H1 (cell line): Measurements from ENCODE around the gene FOXL1. TPM values are rescaled to one million over a fixed set of nuclear protein-coding genes. Genes with fewer than 3 reads are reported as not detected.

Experiments used
- CTCF ChIA-PET: fragments of 300-600 bp; sonication (Branson Sonifier 250); formaldehyde crosslinking; loops from one replicate; lab custom pipeline; 2021; ENCODE audit not compliant: partially characterized antibody; lab: Charles Lee
- POLR2A ChIA-PET: fragments of 300-600 bp; sonication (Branson Sonifier 250); formaldehyde crosslinking; loops from one replicate; lab custom pipeline; 2021; ENCODE audit warnings: inconsistent platforms; ENCODE audit not compliant: partially characterized antibody; lab: Charles Lee
- DNase-seq, 2 experiments: peaks; one replicate each; pipeline versions ENCODE4 v3.0.0 to v3.0.0-alpha.2; 2010 to 2022; ENCODE audit warnings: low spot score in 2 of 2, low read depth in 1 of 2, mixed read lengths in 1 of 2
- FAIRE-seq: peaks from 2 replicates; lab custom pipeline; 2011; peaks lifted over from hg19 to GRCh38; lab: Jason Lieb, UNC
- H2AFZ ChIP-seq: 2 replicates; pipeline ENCODE4 v1.8.1; 2012; ENCODE audit warnings: low read length, inconsistent platforms
- H2AK5ac ChIP-seq: 2 replicates; pipeline ENCODE4 v1.6.1; 2013; ENCODE audit warnings: low read depth, low read length
- H2BK120ac ChIP-seq: replicated peaks from 2 replicates; pipeline ENCODE3; 2013; ENCODE audit warnings: low read depth, low read length, inconsistent platforms
- H2BK12ac ChIP-seq: 2 replicates; pipeline ENCODE4 v1.6.1; 2013; ENCODE audit warnings: low read depth, low read length
- H2BK15ac ChIP-seq: 2 replicates; pipeline ENCODE4 v1.6.1; 2013; ENCODE audit warnings: low read length
- H2BK20ac ChIP-seq: 2 replicates; pipeline ENCODE4 v1.6.1; 2013; ENCODE audit warnings: low read length
- H2BK5ac ChIP-seq: 2 replicates; pipeline ENCODE4 v1.6.1; 2013; ENCODE audit warnings: low read depth, low read length
- H3K14ac ChIP-seq: 2 replicates; pipeline ENCODE4 v1.6.1; 2013; ENCODE audit warnings: inconsistent platforms; ENCODE audit not compliant: insufficient read length
- H3K18ac ChIP-seq: 2 replicates; pipeline ENCODE4 v1.6.1; 2013; ENCODE audit warnings: low read length; ENCODE audit errors: extremely low read depth
- H3K23ac ChIP-seq: 2 replicates; pipeline ENCODE4 v1.6.1; 2013; ENCODE audit warnings: inconsistent platforms; ENCODE audit not compliant: insufficient read length
- H3K23me2 ChIP-seq: 2 replicates; pipeline ENCODE4 v1.6.1; 2013; ENCODE audit warnings: low read depth, low read length
- H3K27ac ChIP-seq: 2 replicates; pipeline ENCODE4 v1.6.1; 2011; ENCODE audit warnings: low read depth, low read length, inconsistent platforms
- H3K27me3 ChIP-seq, 4 experiments: replicated peaks in 1 of 4; 1 replicate in 1 of 4; 2 replicates in 3 of 4; pipeline versions ENCODE4 v1.6.1 to v1.8.1; 2011 to 2013; ENCODE audit warnings: low read length in 3 of 4, mild to moderate bottlenecking in 3 of 4, inconsistent platforms in 2 of 4, mixed read lengths in 2 of 4, moderate library complexity in 1 of 4; ENCODE audit not compliant: control insufficient read depth in 3 of 4, insufficient read depth in 3 of 4; ENCODE audit errors: extremely low read depth in 1 of 4
- H3K36me3 ChIP-seq, 4 experiments: 2 replicates each; pipeline versions ENCODE4 v1.6.1 to v1.8.1; 2011 to 2013; ENCODE audit warnings: mild to moderate bottlenecking in 4 of 4, low read length in 3 of 4, moderate library complexity in 2 of 4, control low read depth in 1 of 4, inconsistent platforms in 1 of 4; ENCODE audit not compliant: insufficient read depth in 4 of 4, control insufficient read depth in 2 of 4
- H3K4ac ChIP-seq: replicated peaks from 2 replicates; pipeline ENCODE3; 2013; ENCODE audit warnings: low read length, low read depth, mixed read lengths, inconsistent platforms; ENCODE audit not compliant: insufficient read length
- H3K4me1 ChIP-seq, 4 experiments: replicated peaks in 1 of 4; 1 replicate in 1 of 4; 2 replicates in 3 of 4; pipeline versions ENCODE4 v1.6.1 to v1.8.1; 2011 to 2013; ENCODE audit warnings: low read length in 3 of 4, inconsistent platforms in 2 of 4, mixed read lengths in 1 of 4; ENCODE audit not compliant: insufficient read depth in 4 of 4, control insufficient read depth in 3 of 4
- H3K4me2 ChIP-seq, 2 experiments: 2 replicates each; pipeline versions ENCODE4 v1.6.1 to v1.8.1; 2011 to 2013; ENCODE audit warnings: low read depth in 2 of 2, low read length in 2 of 2, control low read depth in 1 of 2, inconsistent platforms in 1 of 2, mild to moderate bottlenecking in 1 of 2; ENCODE audit not compliant: insufficient read depth in 1 of 2
- H3K4me3 ChIP-seq, 4 experiments: fragments of 200-600, 300-600 bp in 1 of 4; sonication (generic), shearing (Covaris generic), sonication (Bioruptor Twin) in 1 of 4; 2 replicates each; pipeline versions ENCODE4 v1.5.1 to v1.8.1; 2011 to 2016; ENCODE audit warnings: low read length in 4 of 4, low read depth in 3 of 4, control low read depth in 2 of 4, inconsistent platforms in 2 of 4, mild to moderate bottlenecking in 2 of 4, mixed read lengths in 1 of 4, moderate library complexity in 1 of 4; ENCODE audit not compliant: insufficient read depth in 2 of 4; ENCODE audit errors: extremely low read depth in 1 of 4
- H3K56ac ChIP-seq: replicated peaks from 2 replicates; pipeline ENCODE3; 2013; ENCODE audit warnings: low read depth, mild to moderate bottlenecking, mixed read lengths, low read length, inconsistent platforms; ENCODE audit not compliant: insufficient read length
- H3K79me1 ChIP-seq: 2 replicates; pipeline ENCODE4 v1.6.1; 2013; ENCODE audit warnings: low read depth, low read length, control low read depth
- H3K79me2 ChIP-seq, 2 experiments: 2 replicates each; pipeline versions ENCODE4 v1.6.1 to v1.8.1; 2012 to 2013; ENCODE audit warnings: low read length in 2 of 2, mild to moderate bottlenecking in 2 of 2, inconsistent platforms in 1 of 2; ENCODE audit not compliant: insufficient read depth in 2 of 2, control insufficient read depth in 1 of 2
- H3K9ac ChIP-seq, 4 experiments: replicated peaks in 1 of 4; 1 replicate in 1 of 4; 2 replicates in 3 of 4; pipeline versions ENCODE4 v1.6.1 to v1.8.1; 2011 to 2013; ENCODE audit warnings: low read depth in 3 of 4, low read length in 3 of 4, control low read depth in 2 of 4, mild to moderate bottlenecking in 2 of 4, moderate library complexity in 2 of 4, inconsistent platforms in 1 of 4; ENCODE audit errors: extremely low read depth in 1 of 4
- H3K9me3 ChIP-seq, 2 experiments: 2 replicates each; pipeline versions ENCODE4 v1.6.1 to v1.8.1; 2012 to 2013; ENCODE audit warnings: mild to moderate bottlenecking in 2 of 2, moderate library complexity in 2 of 2, control low read depth in 1 of 2, inconsistent platforms in 1 of 2, low read depth in 1 of 2, low read length in 1 of 2, mixed read lengths in 1 of 2; ENCODE audit not compliant: insufficient read depth in 2 of 2
- H4K20me1 ChIP-seq, 2 experiments: replicated peaks in 1 of 2; 2 replicates each; pipeline versions ENCODE3 to v1.8.1; 2011 to 2013; ENCODE audit warnings: inconsistent platforms in 2 of 2, low read length in 2 of 2, mild to moderate bottlenecking in 1 of 2; ENCODE audit not compliant: insufficient read depth in 2 of 2, control insufficient read depth in 1 of 2
- H4K5ac ChIP-seq: 2 replicates; pipeline ENCODE4 v1.6.1; 2013; ENCODE audit warnings: low read length, low read depth, mixed read lengths, inconsistent platforms; ENCODE audit not compliant: insufficient read length
- H4K8ac ChIP-seq: 2 replicates; pipeline ENCODE4 v1.8.0; 2013; ENCODE audit warnings: mild to moderate bottlenecking, moderate library complexity, low read length, inconsistent platforms; ENCODE audit not compliant: insufficient read depth; ENCODE audit errors: extremely low read depth
- H4K91ac ChIP-seq: replicated peaks from 2 replicates; pipeline ENCODE3; 2013; ENCODE audit warnings: low read length, mixed read lengths, inconsistent platforms; ENCODE audit not compliant: insufficient read length
- BCL11A ChIP-seq, 2 experiments: IDR thresholded peaks; one replicate each; pipeline ENCODE4 v1.6.1; 2011; ENCODE audit warnings: low read depth in 2 of 2, low read length in 2 of 2, mild to moderate bottlenecking in 2 of 2
- FOSL1 ChIP-seq: IDR thresholded peaks from 2 replicates; pipeline ENCODE4 v1.6.1; 2011; ENCODE audit warnings: mild to moderate bottlenecking, low read depth, low read length, moderate library complexity; ENCODE audit not compliant: insufficient read depth
- HDAC6 ChIP-seq: IDR thresholded peaks from one replicate; pipeline ENCODE4 v1.7.1; 2012; ENCODE audit warnings: low read depth, mild to moderate bottlenecking, inconsistent platforms, low read length, moderate library complexity
- POU5F1 ChIP-seq: IDR thresholded peaks from 2 replicates; pipeline ENCODE4 v1.6.1; 2011; ENCODE audit warnings: low read depth, mild to moderate bottlenecking, low read length, moderate library complexity
- SAP30 ChIP-seq: fragments of 300-600 bp; sonication (generic); IDR thresholded peaks from 2 replicates; pipeline ENCODE4 v1.7.1; 2012; ENCODE audit warnings: low read length, moderate library complexity, mild to moderate bottlenecking, inconsistent platforms; ENCODE audit not compliant: insufficient read depth, insufficient replicate concordance
- SIX5 ChIP-seq: IDR thresholded peaks from 2 replicates; pipeline ENCODE4 v1.6.1; 2011; ENCODE audit warnings: mild to moderate bottlenecking, low read depth, low read length
- WGBS, 2 experiments: shearing (Covaris generic) in 1 of 2; methylation state at CpG; one replicate each; pipeline versions ENCODE4 v1.1.6 to v1.1.7; 2013 to 2015; ENCODE audit warnings: low lambda C conversion rate in 2 of 2, mixed read lengths in 2 of 2, inconsistent platforms in 1 of 2, low coverage in 1 of 2, missing lambda C conversion rate in 1 of 2; ENCODE audit not compliant: insufficient replicate concordance in 2 of 2, insufficient coverage in 1 of 2, insufficient read length in 1 of 2; ENCODE audit errors: extremely low coverage in 1 of 2, missing lambda C conversion rate in 1 of 2; 5-methylcytosine and 5-hydroxymethylcytosine counted together
- polyA plus RNA-seq, 7 experiments: library from polyadenylated mRNA; depleted of rRNA in 3 of 7; stranded (reverse) in 5 of 7; unstranded in 2 of 7; fragments of >200 nt in 5 of 7; fragments of 200-250 nt in 2 of 7; gene quantifications; 1 replicate in 5 of 7; 2 replicates in 1 of 7; 4 replicates in 1 of 7; pipeline versions ENCODE4 v1.2.1 to v1.2.3, GENCODE V29; 2011 to 2013; ENCODE audit warnings: missing spikeins in 2 of 7, mixed read lengths in 2 of 7
- total RNA-seq: library from RNA; stranded (reverse); fragmentation: NEBNext Ultra II Directional; extraction: Animal tissue kit (Norgen Biotek cat#: 25700); gene quantifications from 2 replicates; pipeline ENCODE4 v1.2.1, GENCODE V29; 2021

Gene FOXL1
- total and polyA plus RNA-seq, 2 of the 8 experiments (the other 6 are each of a cell fraction or from before 2014, with no cell fraction given): 0.03 TPM; not detected in 1

- WGBS, 2 experiments: 91% methylated on average over 17 of the region's 17 CpGs; no CpG with 5 or more reads in 1 of the 2 experiments
Measured at GRCh38 chr16:86536621-86537020, 41.7 kb upstream of the FOXL1 start.

More at GRCh38 chr16:86536621-86537020, 41.7 kb upstream of the FOXL1 start:
- no peak overlapping the region for H3K23ac ChIP-seq
- ChIA-PET POLR2A (interaction anchor here (0.7 kb wide), 1 partner anchor 9 kb away, joined by 4 read pairs; no protein-coding TSS in a partner anchor), CTCF (interaction anchor here (0.8 to 1.7 kb wide), 4 partner anchors 9 to 16 kb away, joined by 3 to 5 read pairs (median 4); no protein-coding TSS in a partner anchor)
- H3K9me3 ChIP-seq: no peaks in the 10 kb centered on the region
- no peak overlapping the region for H3K18ac ChIP-seq
- H3K14ac ChIP-seq: no peak overlapping the region
- peaks cover 0 to 4% (median 2%) of the 10 kb centered on the region in 4 experiments; a peak in 4 of 8 replicates for H3K36me3 ChIP-seq
- no peak overlapping the region for H4K5ac ChIP-seq
- H2BK12ac ChIP-seq: no peak overlapping the region
- H3K4me1 ChIP-seq: no peaks in the 10 kb centered on the region
- no peak for TF ChIP-seq POU5F1
- TF ChIP-seq SIX5: no peak
- TF ChIP-seq FOSL1: no peak
- TF ChIP-seq BCL11A (IDR thresholded peaks at IDR 0.05; ENCODE audit: low read depth in 2 of 2, low read length in 2 of 2): no peak
- TF ChIP-seq SAP30: no peak
- TF ChIP-seq HDAC6: no peak
- H2AK5ac ChIP-seq: no peak overlapping the region
- no peak overlapping the region for H3K56ac ChIP-seq
- no peak overlapping the region for H2BK120ac ChIP-seq
- peaks cover 0 to 2% of the 10 kb centered on the region in 2 experiments for H4K20me1 ChIP-seq
- FAIRE-seq (no peak), DNase-seq (no peak)
- H3K9ac ChIP-seq: no peak overlapping the region
- H3K4ac ChIP-seq: no peak overlapping the region
- no peaks in the 10 kb centered on the region for H3K79me2 ChIP-seq
- H2BK20ac ChIP-seq: no peak overlapping the region
- no peak overlapping the region for H4K91ac ChIP-seq
- no peak overlapping the region for H2BK5ac ChIP-seq
- H3K23me2 ChIP-seq: no peaks in the 10 kb centered on the region
- no peak overlapping the region for H3K4me3 ChIP-seq
- H2BK15ac ChIP-seq: no peak overlapping the region
- H3K27ac ChIP-seq: no peak overlapping the region
- H4K8ac ChIP-seq: no peak overlapping the region
- no peak overlapping the region for H2AFZ ChIP-seq
- H3K4me2 ChIP-seq: no peak overlapping the region
- H3K27me3 ChIP-seq: no peaks in the 10 kb centered on the region
- H3K79me1 ChIP-seq: no peaks in the 10 kb centered on the region
